Lower leg skin (tissue), 3 donors: ENCODE results near the gene SERINC3.

ENCODE experiments used
- CTCF ChIP-seq, 3 donors: fragments of 450-650 bp; IDR thresholded peaks; one replicate each; pipeline ENCODE4 v1.5.1; 2016; ENCODE audit warnings: antibody characterized with exemption in 3 of 3, mild to moderate bottlenecking in 3 of 3, moderate library complexity in 2 of 3
- POLR2A ChIP-seq, 2 donors: fragments of 450-650 bp; IDR thresholded peaks; one replicate each; pipeline ENCODE4 v1.6.1; 2016 to 2017; ENCODE audit warnings: antibody characterized with exemption in 2 of 2, mild to moderate bottlenecking in 1 of 2, moderate library complexity in 1 of 2

- TF ChIP-seq CTCF (IDR thresholded peaks at IDR 0.05) (no peak), POLR2A (IDR thresholded peaks at IDR 0.05) (no peak)
Observed at GRCh38 chr20:44504402-44505307, 17.2 kb downstream of the SERINC3 start.
